Measurements from ENCODE around the gene SERAC1. TPM values are rescaled to one million over a fixed set of nuclear protein-coding genes. Genes with fewer than 3 reads are reported as not detected.
A peak's percentile ranks its signal among the peaks of the same experiment; 100 is the strongest.

The SERAC1 gene
- total RNA-seq, 6 experiments from 2014 or later = 3.0 to 5.1 (median 4.4) TPM

- peak in 1 of 4 donors; percentile 12 for ATAC-seq
- intact Hi-C loops (cut with DNase I) = no loop called here
- DNase-seq = no peak
- no peaks in the 10 kb centered on the region for H3K9me3 ChIP-seq
- WGBS (ENCODE audit: insufficient coverage, low coverage, low lambda C conversion rate, missing lambda C conversion rate) = 94% methylated on average over 6 of the region's 23 CpGs
- TF ChIP-seq POLR2A (IDR thresholded peaks at IDR 0.05) = no peak
- TF ChIP-seq CTCF (IDR thresholded peaks at IDR 0.05) = no peak
- H3K27ac ChIP-seq = no peak overlapping the region
- no peaks in the 10 kb centered on the region for H3K27me3 ChIP-seq
- H3K4me1 ChIP-seq = no peaks in the 10 kb centered on the region
- H3K4me3 ChIP-seq = no peak overlapping the region
- peaks cover 0 to 4% (median 1%) of the 10 kb centered on the region in 4 donors for H3K36me3 ChIP-seq
These were observed 84.4 kb downstream of the SERAC1 start for GRCh38 chr6:158083455-158084325.

GRCh38 chr6:158081657-158081935 lies 86.5 kb downstream of the SERAC1 start:
- H3K27me3 ChIP-seq = no peaks in the 10 kb centered on the region
- intact Hi-C loops (cut with DNase I) = no loop called here
- H3K4me3 ChIP-seq = no peak overlapping the region
- DNase-seq (no peak), ATAC-seq (peak in 1 of 4 donors; percentile 32)
- 70% methylated on average over 6 of the region's 6 CpGs for WGBS (ENCODE audit: insufficient coverage, low coverage, low lambda C conversion rate, missing lambda C conversion rate)
- H3K27ac ChIP-seq = no peak overlapping the region
- no peak for TF ChIP-seq CTCF (IDR thresholded peaks at IDR 0.05)
- TF ChIP-seq POLR2A (IDR thresholded peaks at IDR 0.05) = no peak
- peaks cover 0 to 14% (median 1%) of the 10 kb centered on the region in 4 donors for H3K36me3 ChIP-seq
- H3K4me1 ChIP-seq = no peaks in the 10 kb centered on the region
- H3K9me3 ChIP-seq = no peaks in the 10 kb centered on the region

GRCh38 chr6:158080849-158081656 lies 87.0 kb downstream of the SERAC1 start:
- intact Hi-C loops (cut with DNase I) = no loop called here
- DNase-seq (no peak), ATAC-seq (no peak)
- Histone ChIP-seq H3K9me3 (no peaks in the 10 kb centered on the region), H3K27ac (no peak overlapping the region), H3K4me1 (no peaks in the 10 kb centered on the region), H3K4me3 (no peak overlapping the region), H3K27me3 (no peaks in the 10 kb centered on the region), H3K36me3 (peaks cover 0 to 17% (median 1%) of the 10 kb centered on the region in 4 donors)
- WGBS (ENCODE audit: insufficient coverage, low coverage, low lambda C conversion rate, missing lambda C conversion rate) = 86% methylated on average over 7 of the region's 18 CpGs
- TF ChIP-seq CTCF (IDR thresholded peaks at IDR 0.05) (no peak), POLR2A (IDR thresholded peaks at IDR 0.05) (no peak)

- no peak for ATAC-seq
- TF ChIP-seq POLR2A (IDR thresholded peaks at IDR 0.05) (no peak), CTCF (IDR thresholded peaks at IDR 0.05) (no peak)
- no peaks in the 10 kb centered on the region for H3K9me3 ChIP-seq
- H3K4me1 ChIP-seq = no peaks in the 10 kb centered on the region
- no peaks in the 10 kb centered on the region for H3K27me3 ChIP-seq
- no peak overlapping the region for H3K4me3 ChIP-seq
- H3K36me3 ChIP-seq = peaks cover 0 to 13% (median under 1%) of the 10 kb centered on the region in 4 donors
- 80% methylated on average over 6 of the region's 7 CpGs for WGBS (ENCODE audit: insufficient coverage, low coverage, low lambda C conversion rate, missing lambda C conversion rate)
- H3K27ac ChIP-seq = no peak overlapping the region
- no peak for DNase-seq
- intact Hi-C loops (cut with DNase I) = no loop called here
These were observed 89.7 kb downstream of the SERAC1 start for GRCh38 chr6:158078320-158078719.
